Measurements from ENCODE around the gene ANTXR1. TPM values are rescaled to one million over a fixed set of nuclear protein-coding genes. Genes with fewer than 3 reads are reported as not detected.

Gene ANTXR1
- total RNA-seq, 4 donors from 2014 or later: 53.7 to 69.0 (median 59.3) TPM

GRCh38 chr2:69177063-69177771 is 164.2 kb downstream of the ANTXR1 start:
- H3K4me1 ChIP-seq: peaks cover 0 to 36% (median 11%) of the 10 kb centered on the region in 4 donors
- TF ChIP-seq EP300 (IDR thresholded peaks at IDR 0.05): peak in 1 of 2 donors; percentile 70
- no peak for TF ChIP-seq POLR2A (IDR thresholded peaks at IDR 0.05)
- DNase-seq (ENCODE audit: low spot score in 2 of 2): peak; percentile 31 to 47
- no peaks in the 10 kb centered on the region for H3K9me3 ChIP-seq
- no peaks in the 10 kb centered on the region for H3K27me3 ChIP-seq
- H3K4me3 ChIP-seq: peak overlapping the region in 1 of 4 donors; percentile 13
- WGBS, 2 donors: 45 to 55% methylated on average over 16 of the region's 16 CpGs
- peaks cover 0 to 18% (median 0%) of the 10 kb centered on the region in 3 donors for H3K36me3 ChIP-seq
- H3K27ac ChIP-seq: peak overlapping the region; percentile 44 to 91 (median 84)

GRCh38 chr2:69177785-69178636 is 165.0 kb downstream of the ANTXR1 start:
- H3K9me3 ChIP-seq: no peaks in the 10 kb centered on the region
- DNase-seq (ENCODE audit: low spot score in 2 of 2): peak; percentile 85
- 28 to 31% methylated on average over 20 of the region's 20 CpGs for WGBS, 2 donors
- peak overlapping the region in 1 of 4 donors; percentile 13 for H3K4me3 ChIP-seq
- H3K27me3 ChIP-seq: no peaks in the 10 kb centered on the region
- TF ChIP-seq CTCF (IDR thresholded peaks at IDR 0.05): no peak
- peak; percentile 82 to 96 for TF ChIP-seq EP300 (IDR thresholded peaks at IDR 0.05)
- peak in 1 of 2 donors; percentile 46 for TF ChIP-seq POLR2A (IDR thresholded peaks at IDR 0.05)
- H3K36me3 ChIP-seq: peaks cover 0 to 23% (median 0%) of the 10 kb centered on the region in 3 donors
- H3K4me1 ChIP-seq: peaks cover 0 to 36% (median 11%) of the 10 kb centered on the region in 4 donors
- peak overlapping the region; percentile 44 to 91 (median 84) for H3K27ac ChIP-seq

- Histone ChIP-seq H3K9me3 (no peaks in the 10 kb centered on the region), H3K27ac (peak overlapping the region in 3 of 4 donors; percentile 22 to 91 (median 91)), H3K36me3 (peaks cover 0 to 21% (median 0%) of the 10 kb centered on the region in 3 donors), H3K27me3 (no peaks in the 10 kb centered on the region), H3K4me1 (peaks cover 0 to 36% (median 11%) of the 10 kb centered on the region in 4 donors), H3K4me3 (no peak overlapping the region)
- TF ChIP-seq CTCF (IDR thresholded peaks at IDR 0.05) (no peak), EP300 (IDR thresholded peaks at IDR 0.05) (no peak), POLR2A (IDR thresholded peaks at IDR 0.05) (no peak)
- 77 to 80% methylated on average over 3 of the region's 3 CpGs for WGBS, 2 donors
- DNase-seq (ENCODE audit: low spot score in 2 of 2): no peak
These were observed 165.8 kb downstream of the ANTXR1 start for GRCh38 chr2:69178756-69179155.

GRCh38 chr2:69180227-69180626 is 167.2 kb downstream of the ANTXR1 start:
- 88 to 89% methylated on average over 1 of the region's 1 CpG for WGBS, 2 donors
- H3K4me3 ChIP-seq: no peak overlapping the region
- H3K27ac ChIP-seq: no peak overlapping the region
- no peaks in the 10 kb centered on the region for H3K27me3 ChIP-seq
- peaks cover 0 to 36% (median 11%) of the 10 kb centered on the region in 4 donors for H3K4me1 ChIP-seq
- no peaks in the 10 kb centered on the region for H3K9me3 ChIP-seq
- peaks cover 0 to 35% (median 0%) of the 10 kb centered on the region in 3 donors for H3K36me3 ChIP-seq
- DNase-seq (ENCODE audit: low spot score in 2 of 2): no peak
- TF ChIP-seq POLR2A (IDR thresholded peaks at IDR 0.05): no peak
- no peak for TF ChIP-seq EP300 (IDR thresholded peaks at IDR 0.05)
- TF ChIP-seq CTCF (IDR thresholded peaks at IDR 0.05): no peak

GRCh38 chr2:69180974-69181373 is 168.0 kb downstream of the ANTXR1 start:
- Histone ChIP-seq H3K4me3 (no peak overlapping the region), H3K27me3 (no peaks in the 10 kb centered on the region), H3K4me1 (peaks cover 0 to 31% (median 11%) of the 10 kb centered on the region in 4 donors), H3K27ac (no peak overlapping the region), H3K9me3 (no peaks in the 10 kb centered on the region), H3K36me3 (peaks cover 0 to 41% (median 0%) of the 10 kb centered on the region in 3 donors)
- 83 to 91% methylated on average over 1 of the region's 1 CpG for WGBS, 2 donors
- no peak for DNase-seq (ENCODE audit: low spot score in 2 of 2)
- TF ChIP-seq POLR2A (IDR thresholded peaks at IDR 0.05) (no peak), EP300 (IDR thresholded peaks at IDR 0.05) (no peak), CTCF (IDR thresholded peaks at IDR 0.05) (no peak)
